ENCODE results near the gene ATP8B1. TPM values are rescaled to one million over a fixed set of nuclear protein-coding genes. Genes with fewer than 3 reads are reported as not detected.

Gene ATP8B1
- total RNA-seq, 1 experiment from 2014 or later: 1.1 TPM

DNA sequence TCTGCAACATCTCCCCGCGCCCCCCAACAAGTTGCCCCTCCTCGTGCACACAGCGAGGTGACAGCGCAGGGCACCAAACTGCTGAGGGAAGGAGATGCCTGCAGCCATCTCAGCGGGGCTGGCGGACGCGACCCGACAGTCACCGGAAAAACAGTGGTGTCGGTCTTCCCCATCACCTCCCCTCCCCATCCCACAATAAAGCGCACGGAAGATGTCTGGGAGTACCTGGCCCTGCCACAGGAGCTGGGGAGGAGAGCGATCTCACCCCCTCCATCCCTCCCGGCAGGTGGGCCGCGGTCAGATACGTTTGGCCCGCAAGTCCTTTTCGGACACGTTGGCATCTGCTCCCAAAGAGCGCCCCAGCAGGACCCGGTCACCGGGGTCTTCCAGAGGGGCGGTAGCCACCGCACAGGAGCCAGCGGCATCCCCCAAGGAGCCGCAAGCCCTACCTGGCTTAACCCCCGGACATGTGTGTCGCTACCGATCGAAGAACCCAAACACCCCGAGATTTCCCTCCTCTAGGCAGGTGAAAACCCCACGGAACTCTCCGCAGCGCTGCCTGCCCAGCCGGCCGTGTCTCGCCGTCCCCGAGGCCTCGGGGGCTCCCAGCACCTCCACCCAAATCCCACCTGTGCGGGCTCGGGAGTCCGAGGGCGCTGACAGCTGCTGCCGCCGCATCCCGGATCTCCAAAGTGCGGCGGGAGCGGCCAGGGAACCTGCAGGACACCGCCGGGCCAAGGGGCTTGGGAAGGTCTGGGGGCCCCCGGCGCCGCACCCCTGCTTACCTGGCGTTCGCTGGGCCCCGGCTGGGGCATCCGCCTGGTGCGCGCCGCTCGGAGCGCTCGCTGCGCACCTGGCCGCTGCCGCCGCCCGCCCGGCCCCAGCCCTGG lies 657 bp downstream of the ATP8B1 start:
- Histone ChIP-seq H4K5ac (ENCODE audit: insufficient read length, low read depth, low read length) (no peak overlapping the region), H2BK12ac (ENCODE audit: insufficient read length, low read depth, low read length) (no peak overlapping the region), H3K27ac (ENCODE audit: insufficient read length, low read depth, low read length) (no peak overlapping the region), H3K14ac (ENCODE audit: insufficient read depth, low read length) (no peak overlapping the region), H2BK5ac (ENCODE audit: insufficient read length, low read length) (no peak overlapping the region), H2BK20ac (ENCODE audit: low read depth, low read length, poor library complexity, severe bottlenecking) (no peak overlapping the region), H3K4me1 (ENCODE audit: insufficient read depth, low read length) (no peaks in the 10 kb centered on the region), H2BK15ac (ENCODE audit: low read depth, low read length) (no peak overlapping the region; the same call in 1 of the 2 replicates), H2AK5ac (ENCODE audit: insufficient read length, low read length) (no peak overlapping the region), H3K9me3 (ENCODE audit: control insufficient read depth, low read depth, low read length) (no peaks in the 10 kb centered on the region), H3K4ac (ENCODE audit: low read depth, low read length) (no peak overlapping the region), H3K18ac (ENCODE audit: insufficient read length, low read depth, low read length) (no peak overlapping the region), H3K9ac (ENCODE audit: extremely low read depth, insufficient read length, low read length) (peak overlapping the region; percentile 6), H4K91ac (ENCODE audit: insufficient read length, low read depth, low read length) (no peak overlapping the region), H3T11ph (ENCODE audit: low read length) (no peak overlapping the region), H3K23ac (ENCODE audit: insufficient read length, low read depth, low read length) (no peak overlapping the region), H3K27me3 (ENCODE audit: insufficient read depth, low read length) (peaks cover 24% of the 10 kb centered on the region; the same call in 1 of the 2 replicates), H4K8ac (replicated peaks; ENCODE audit: insufficient read length, low read depth, low read length) (no peak overlapping the region), H4K20me1 (ENCODE audit: control insufficient read depth, insufficient read depth, insufficient read length) (no peaks in the 10 kb centered on the region), H2AFZ (ENCODE audit: low read length) (no peak overlapping the region), H3K4me2 (ENCODE audit: insufficient read depth, insufficient read length, low read length) (peak overlapping the region; percentile 62), H3K23me2 (ENCODE audit: insufficient read length, low read depth, low read length, poor library complexity, severe bottlenecking) (peaks cover 24% of the 10 kb centered on the region), H3K56ac (ENCODE audit: insufficient read length, low read depth, low read length) (no peak overlapping the region), H2BK120ac (ENCODE audit: low read depth, low read length, poor library complexity, severe bottlenecking) (no peak overlapping the region), H3K79me1 (ENCODE audit: insufficient read depth, low read depth, low read length, poor library complexity, severe bottlenecking) (no peaks in the 10 kb centered on the region), H3K79me2 (ENCODE audit: insufficient read depth, low read length) (no peaks in the 10 kb centered on the region)
- H3K27ac Mint-ChIP-seq: no peak overlapping the region
- peak overlapping the region; percentile 71 to 91 for H3K4me3 Mint-ChIP-seq
- H3K27me3 Mint-ChIP-seq (ENCODE audit: low read depth): peaks cover 69% of the 10 kb centered on the region
- TF ChIP-seq, protein P1, sequence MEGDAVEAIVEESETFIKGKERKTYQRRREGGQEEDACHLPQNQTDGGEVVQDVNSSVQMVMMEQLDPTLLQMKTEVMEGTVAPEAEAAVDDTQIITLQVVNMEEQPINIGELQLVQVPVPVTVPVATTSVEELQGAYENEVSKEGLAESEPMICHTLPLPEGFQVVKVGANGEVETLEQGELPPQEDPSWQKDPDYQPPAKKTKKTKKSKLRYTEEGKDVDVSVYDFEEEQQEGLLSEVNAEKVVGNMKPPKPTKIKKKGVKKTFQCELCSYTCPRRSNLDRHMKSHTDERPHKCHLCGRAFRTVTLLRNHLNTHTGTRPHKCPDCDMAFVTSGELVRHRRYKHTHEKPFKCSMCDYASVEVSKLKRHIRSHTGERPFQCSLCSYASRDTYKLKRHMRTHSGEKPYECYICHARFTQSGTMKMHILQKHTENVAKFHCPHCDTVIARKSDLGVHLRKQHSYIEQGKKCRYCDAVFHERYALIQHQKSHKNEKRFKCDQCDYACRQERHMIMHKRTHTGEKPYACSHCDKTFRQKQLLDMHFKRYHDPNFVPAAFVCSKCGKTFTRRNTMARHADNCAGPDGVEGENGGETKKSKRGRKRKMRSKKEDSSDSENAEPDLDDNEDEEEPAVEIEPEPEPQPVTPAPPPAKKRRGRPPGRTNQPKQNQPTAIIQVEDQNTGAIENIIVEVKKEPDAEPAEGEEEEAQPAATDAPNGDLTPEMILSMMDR (conservative IDR thresholded peaks at IDR 0.05): no peak
- H3K4me1 Mint-ChIP-seq: peaks cover 16% of the 10 kb centered on the region in 2 experiments
- no CpG with 5 or more reads among the region's 74 CpGs for WGBS (ENCODE audit: extremely low coverage, insufficient read length, low lambda C conversion rate)
- DNase-seq: peak; percentile 51
- no peaks in the 10 kb centered on the region; a peak in 1 of 7 replicates for H3K36me3 Mint-ChIP-seq (ENCODE audit: insufficient read depth in 1 of 3, low read depth in 3 of 3)
- no peaks in the 10 kb centered on the region for H3K9me3 Mint-ChIP-seq

Measured in H9 (cell line).